Effector CD8-positive, alpha-beta T cell (primary cell): Measurements from ENCODE around the gene HNRNPA2B1.
"Not testable (repeated sequence)": the region's sequence is repeated elsewhere in the genome, so short reads cannot be mapped to it uniquely, and the experiment has no call there.

Experiments used
- DNase-seq: peaks from one replicate; lab custom pipeline; 2025; lab: John Stamatoyannopoulos, UW

The HNRNPA2B1 gene

GRCh38 chr7:26198133-26198780 lies 2.3 kb downstream of the HNRNPA2B1 start:
- DNase-seq = no peak

- no peak for DNase-seq
These were observed 3.1 kb downstream of the HNRNPA2B1 start for GRCh38 chr7:26197153-26198115.

- no peak for DNase-seq
These were observed 4.5 kb downstream of the HNRNPA2B1 start for GRCh38 chr7:26195867-26196657.

GRCh38 chr7:26195182-26195581 lies 5.4 kb downstream of the HNRNPA2B1 start:
- DNase-seq = no peak

- not testable (repeated sequence) for DNase-seq
These were observed 5.8 kb downstream of the HNRNPA2B1 start for GRCh38 chr7:26194764-26195163.

GRCh38 chr7:26193432-26194207 lies 6.9 kb downstream of the HNRNPA2B1 start:
- DNase-seq = no peak

GRCh38 chr7:26192485-26193087 lies 8.0 kb downstream of the HNRNPA2B1 start:
- no peak for DNase-seq

- DNase-seq = no peak
These were observed 8.5 kb downstream of the HNRNPA2B1 start for GRCh38 chr7:26191974-26192479.

- no peak for DNase-seq
These were observed 9.1 kb downstream of the HNRNPA2B1 start for GRCh38 chr7:26191233-26191973.

GRCh38 chr7:26190417-26190869 lies 10.1 kb downstream of the HNRNPA2B1 start:
- no peak for DNase-seq

GRCh38 chr7:26189697-26190096 lies 10.8 kb downstream of the HNRNPA2B1 start:
- DNase-seq = no peak

- DNase-seq = no peak
These were observed 11.5 kb downstream of the HNRNPA2B1 start for GRCh38 chr7:26188957-26189541.

GRCh38 chr7:26188206-26188956 lies 12.2 kb downstream of the HNRNPA2B1 start:
- DNase-seq = no peak

- no peak for DNase-seq
These were observed 13.0 kb downstream of the HNRNPA2B1 start for GRCh38 chr7:26187380-26188205.

- no peak for DNase-seq
These were observed 13.9 kb downstream of the HNRNPA2B1 start for GRCh38 chr7:26186364-26187311.

- DNase-seq = no peak
These were observed 14.7 kb downstream of the HNRNPA2B1 start for GRCh38 chr7:26185844-26186180.
